HG03342 (cell line): ENCODE data around the gene MRTO4.
"Not testable (repeated sequence)": the region's sequence is repeated elsewhere in the genome, so short reads cannot be mapped to it uniquely, and the experiment has no call there.

Experiments
- ATAC-seq: cut with Tn5 transposase; IDR thresholded peaks from one replicate; pipeline ENCODE4 v1.9.1; 2021; ENCODE audit warnings: mild to moderate bottlenecking, moderate library complexity; ENCODE audit not compliant: unreplicated experiment

MRTO4 gene

GRCh38 chr1:19251305-19252196, at the start of gene MRTO4, which contains the start of gene EMC1:
MRTO4 (plus strand) TSS chr1:19251805; CDS start chr1:19251836, 31 bp downstream.
EMC1 (minus strand) TSS chr1:19251524; CDS start chr1:19251509, 15 bp downstream.
- peak; percentile 72 for ATAC-seq

- no peak for ATAC-seq
These were observed 49.2 kb upstream of the MRTO4 start for GRCh38 chr1:19202396-19202795.

DNA sequence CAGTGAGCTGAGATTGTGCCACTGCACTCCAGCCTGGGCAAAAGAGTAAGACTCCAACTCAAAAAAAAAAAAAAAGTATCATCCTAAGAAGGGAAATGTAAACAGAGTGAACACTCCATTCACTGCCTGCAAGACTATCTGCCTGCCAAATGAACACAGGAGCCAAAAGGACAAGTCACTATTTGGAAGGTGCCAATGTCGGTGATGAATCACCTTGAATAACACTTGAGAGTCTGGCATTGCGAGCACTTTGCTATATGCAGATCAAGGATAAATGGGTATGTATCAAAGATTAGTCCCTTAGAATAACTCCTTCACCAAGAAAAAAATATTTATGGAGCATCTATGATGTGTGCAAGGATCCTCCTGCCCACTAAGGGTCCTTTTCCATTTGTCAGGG, 48.2 kb upstream of the MRTO4 start:
- no peak for ATAC-seq

DNA sequence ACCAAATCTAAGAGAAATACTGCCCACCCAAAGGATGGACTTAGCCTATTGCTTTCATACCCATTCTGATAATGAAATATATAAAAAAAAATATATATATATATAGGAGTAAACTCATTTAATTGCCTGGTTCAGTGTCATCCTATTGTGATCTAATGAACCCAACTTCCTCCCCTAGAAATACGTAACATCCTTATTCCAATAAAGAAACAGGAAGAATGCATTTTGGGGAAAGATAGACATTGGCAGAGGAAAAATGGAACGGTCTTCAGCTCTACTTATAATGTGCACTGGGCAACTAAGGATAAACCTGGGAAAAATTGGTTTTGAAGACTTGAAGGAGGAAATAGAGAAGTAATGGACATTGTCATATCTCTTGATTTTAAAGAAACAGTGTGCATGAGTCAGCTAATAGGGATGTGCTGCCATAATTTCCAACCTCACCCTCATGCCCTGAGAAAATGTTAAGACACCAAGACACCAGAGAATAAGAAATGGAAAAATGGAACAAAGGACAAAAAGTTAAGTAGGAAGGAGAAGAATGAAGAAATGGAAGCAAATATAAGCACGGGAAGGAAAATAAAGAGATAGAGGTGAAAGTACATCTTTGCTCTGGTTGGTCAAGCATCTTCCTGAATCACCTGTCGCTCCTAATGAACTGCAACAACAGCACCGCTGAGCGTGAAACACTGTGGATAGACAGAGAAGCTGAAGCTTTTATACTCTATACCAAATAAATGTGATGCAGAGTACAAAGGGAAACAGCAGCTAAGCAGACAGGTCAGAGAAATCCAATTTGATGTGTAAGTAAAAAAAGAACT, 46.9 kb upstream of the MRTO4 start:
- ATAC-seq, result no peak

DNA sequence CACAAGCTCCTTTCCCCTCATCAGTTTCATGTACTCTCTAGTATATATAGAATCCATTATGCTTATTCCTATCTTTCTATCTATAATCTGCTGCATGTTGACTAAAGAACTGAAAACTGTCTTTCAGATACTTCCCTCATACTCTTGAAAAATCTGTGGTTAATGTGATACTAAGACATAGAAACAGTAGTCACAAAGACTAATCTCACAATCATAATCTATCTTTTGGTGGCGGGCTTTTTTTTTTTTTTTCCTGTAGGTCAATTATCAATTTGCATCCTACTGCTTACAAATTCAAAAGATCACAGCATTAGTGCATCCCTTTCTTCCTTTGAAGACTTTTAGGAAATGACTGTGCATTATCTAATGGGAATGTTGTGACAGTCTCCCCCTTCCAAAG, 46.2 kb upstream of the MRTO4 start:
- no peak for ATAC-seq

DNA sequence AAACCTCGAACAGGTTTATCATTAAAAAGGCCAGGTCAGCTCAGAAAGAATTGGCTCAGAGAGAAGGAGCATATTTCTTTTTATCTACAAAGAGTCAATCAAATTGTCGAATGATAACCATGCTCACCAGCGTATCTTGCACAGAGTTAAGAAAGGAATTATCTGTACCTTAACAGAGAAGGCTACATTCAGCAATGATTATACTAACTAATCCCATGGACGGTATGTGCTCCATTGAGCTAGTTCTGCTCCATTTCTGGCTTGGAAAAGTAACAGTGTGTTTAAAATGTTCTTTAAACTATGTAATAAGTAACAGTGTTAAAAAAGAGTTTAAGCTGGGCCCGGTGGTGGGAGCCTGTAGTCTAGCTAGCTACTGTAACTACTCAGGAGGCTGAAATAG, 45.8 kb upstream of the MRTO4 start:
- no peak for ATAC-seq

GRCh38 chr1:19206947-19207346, 44.7 kb upstream of the MRTO4 start:
- no peak for ATAC-seq

- no peak for ATAC-seq
These were observed 42.7 kb upstream of the MRTO4 start for GRCh38 chr1:19208710-19209438.

GRCh38 chr1:19209439-19209989, 42.1 kb upstream of the MRTO4 start:
- peak; percentile 40 for ATAC-seq

DNA sequence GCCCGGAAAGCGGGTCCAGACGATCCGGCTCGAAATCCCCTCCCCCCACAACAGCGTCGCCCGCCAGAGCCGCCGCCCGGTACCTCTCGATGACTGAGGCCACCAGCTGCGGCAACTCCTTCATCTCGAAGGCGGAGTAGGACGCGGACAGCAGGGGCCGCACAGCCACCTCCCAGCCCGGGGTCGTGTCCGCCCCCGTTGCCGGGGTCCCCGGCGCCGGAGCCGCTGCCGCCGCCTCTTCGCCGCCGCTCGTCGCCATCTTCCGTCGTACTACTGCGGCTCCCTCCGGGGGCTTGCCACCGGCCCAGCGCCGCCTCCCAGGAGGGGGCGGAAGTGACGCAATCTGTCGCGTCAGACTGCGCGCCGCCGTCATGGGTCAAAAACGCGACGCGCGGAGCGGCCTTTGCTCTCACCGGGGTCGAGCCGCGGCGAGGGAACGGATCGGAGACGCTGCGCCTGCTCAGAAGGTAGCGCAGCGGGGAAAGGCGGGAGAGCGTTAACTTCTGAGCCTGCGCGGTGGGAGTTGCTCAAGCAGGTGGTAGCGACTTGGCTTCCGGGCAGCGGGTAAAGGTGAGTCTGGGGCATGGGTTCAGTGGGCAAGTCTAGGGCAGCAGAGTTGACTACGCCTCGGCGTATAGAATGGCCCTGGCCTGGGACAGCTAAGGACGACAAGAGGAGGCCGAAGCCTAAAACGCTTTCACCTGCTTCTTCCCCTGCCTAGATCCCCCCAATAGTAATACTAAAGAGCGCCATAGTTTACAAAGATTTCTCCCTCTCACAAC, 41.4 kb upstream of the MRTO4 start, which contains the start of gene UBR4:
Gene UBR4 (minus strand): TSS at position 277 of the 782 bp plus-strand sequence. CDS start 18 bp downstream, at position 259.
- ATAC-seq, result peak; percentile 82

DNA sequence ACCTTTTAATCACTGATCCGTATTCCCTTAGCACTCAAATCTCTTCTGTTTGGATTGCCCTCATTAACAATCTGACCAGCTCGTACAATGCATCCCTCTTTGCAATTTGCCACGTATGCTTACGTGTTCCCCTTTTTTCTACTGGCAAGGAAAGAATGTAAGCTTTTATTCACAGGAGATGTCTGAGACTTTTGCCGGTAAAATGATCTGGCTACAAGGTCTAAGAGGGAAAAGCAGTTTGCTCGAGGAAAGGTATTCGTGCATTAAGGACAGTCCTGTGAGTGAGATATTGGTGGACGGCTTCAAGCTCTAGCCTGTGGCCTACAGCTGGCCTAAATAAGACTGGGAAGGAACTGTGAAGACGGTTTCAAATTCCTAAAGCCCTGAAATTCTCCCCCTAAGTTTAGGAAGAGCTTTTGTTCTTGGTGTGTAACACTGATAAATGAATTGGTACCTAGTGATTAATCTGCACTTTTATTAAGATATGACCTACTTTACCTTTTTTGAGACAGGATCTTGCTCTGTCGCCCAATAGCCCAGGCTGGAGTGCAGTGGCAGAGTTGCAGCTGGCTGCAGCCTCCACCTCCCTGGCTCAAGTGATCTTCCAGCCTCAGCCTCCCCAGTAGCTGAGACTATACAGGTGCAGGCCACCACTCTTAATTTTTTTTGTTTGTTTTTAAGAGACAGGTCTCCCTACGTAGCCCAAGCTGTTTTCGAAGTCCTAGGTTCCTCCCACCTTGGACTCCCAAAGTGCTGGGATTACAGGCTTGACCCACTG, 40.6 kb upstream of the MRTO4 start:
- no peak for ATAC-seq

DNA sequence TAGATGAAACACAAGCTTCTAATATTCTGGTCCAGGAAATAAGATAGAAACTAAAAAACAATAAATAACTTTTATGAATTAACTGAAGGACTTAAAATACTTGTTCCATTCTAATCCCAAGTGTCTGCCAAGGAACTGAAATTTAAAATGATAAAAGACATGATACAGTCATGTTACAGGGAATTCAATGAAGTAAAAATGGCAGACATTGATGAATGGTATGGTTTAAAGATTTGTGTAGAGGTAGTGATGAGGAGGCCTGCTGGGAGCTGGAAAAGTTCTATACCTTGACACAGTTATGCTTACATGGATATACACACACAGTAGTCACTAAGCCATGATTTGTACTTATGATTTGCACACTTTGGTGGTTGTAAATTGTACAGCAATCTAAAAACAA, 39.4 kb upstream of the MRTO4 start:
- ATAC-seq, result no peak

GRCh38 chr1:19213580-19213979, 38.0 kb upstream of the MRTO4 start:
- ATAC-seq, result no peak

GRCh38 chr1:19216585-19216984, 35.0 kb upstream of the MRTO4 start:
- ATAC-seq, result not testable (repeated sequence)

DNA sequence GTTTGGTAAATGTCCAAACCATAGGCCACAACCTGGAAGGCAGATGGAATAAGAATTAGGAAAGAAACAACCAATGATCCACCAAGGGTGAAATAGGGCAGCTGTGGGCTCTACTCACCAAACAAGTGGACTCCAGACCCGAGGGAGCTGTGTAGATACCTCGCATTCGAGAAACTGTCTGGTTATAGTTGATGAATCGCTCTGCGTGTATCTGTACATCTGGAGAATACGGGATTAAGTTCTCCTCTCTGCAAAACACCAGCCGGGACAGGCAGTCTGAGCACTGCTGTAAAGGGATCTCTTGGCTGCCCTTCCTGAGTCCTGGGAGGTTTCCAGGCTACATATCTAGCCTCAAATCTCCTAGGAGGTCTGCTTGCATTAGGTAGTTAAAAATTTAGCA, 32.2 kb upstream of the MRTO4 start:
- no peak for ATAC-seq

DNA sequence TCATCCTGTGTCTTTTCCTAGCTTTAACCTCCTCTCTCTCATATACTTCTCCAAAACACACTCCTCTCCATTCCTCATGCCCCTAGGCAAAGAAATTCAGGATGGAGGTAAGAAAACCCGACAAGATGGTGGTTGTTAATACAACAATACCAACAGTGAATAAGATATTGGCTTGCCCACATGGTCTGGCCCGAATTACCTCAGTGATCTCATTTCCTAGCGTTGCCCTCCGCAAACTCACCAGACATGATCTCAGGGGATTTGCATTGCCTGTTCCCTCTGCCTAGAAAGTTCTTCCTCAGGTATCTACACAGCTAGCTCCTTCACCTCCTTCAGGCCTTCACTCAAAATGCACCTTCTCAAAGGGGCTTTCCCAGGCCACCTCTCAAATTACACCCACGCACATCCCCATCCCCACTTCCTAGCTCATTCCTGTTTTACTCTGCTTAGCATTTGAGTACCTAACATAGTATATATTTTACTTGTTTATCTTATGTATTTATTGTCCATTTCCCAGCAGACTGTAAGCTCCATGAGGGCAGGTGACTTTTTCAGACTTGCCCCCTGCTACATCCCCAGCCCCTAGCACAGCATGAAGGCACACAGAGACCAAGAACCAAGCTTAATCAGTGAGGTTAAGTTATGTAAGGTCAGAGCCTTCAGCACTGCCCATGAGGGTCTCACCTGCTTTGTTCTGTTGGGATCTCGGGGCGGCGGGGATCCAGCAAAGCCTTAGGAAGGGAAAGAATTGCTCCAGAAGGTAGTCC, 31.3 kb upstream of the MRTO4 start:
- ATAC-seq, result no peak

GRCh38 chr1:19220991-19221390, 30.6 kb upstream of the MRTO4 start:
- no peak for ATAC-seq

- ATAC-seq, result no peak
These were observed 29.0 kb upstream of the MRTO4 start for GRCh38 chr1:19222573-19222972.
